Neuronal stem cell (in vitro differentiated cells): Measurements from ENCODE around the gene NIN.

ENCODE experiments used
- DNase-seq: peaks from one replicate; pipeline ENCODE4 v3.0.0-alpha.2; 2013; ENCODE audit warnings: low spot score
- H2AFZ ChIP-seq: one replicate; pipeline ENCODE4 v1.6.1; 2013; ENCODE audit warnings: mild to moderate bottlenecking, low read length, inconsistent platforms
- H2AK5ac ChIP-seq: 2 replicates; pipeline ENCODE4 v1.6.1; 2013; ENCODE audit warnings: low read depth, mild to moderate bottlenecking, inconsistent platforms, low read length, moderate library complexity, mixed read lengths
- H2BK120ac ChIP-seq: 2 replicates; pipeline ENCODE4 v1.6.1; 2013; ENCODE audit warnings: low read depth, mild to moderate bottlenecking, inconsistent platforms, low read length, moderate library complexity, mixed read lengths
- H2BK12ac ChIP-seq: one replicate; pipeline ENCODE4 v1.6.1; 2013; ENCODE audit warnings: low read length, inconsistent platforms
- H2BK15ac ChIP-seq: 2 replicates; pipeline ENCODE4 v1.6.1; 2013; ENCODE audit warnings: mild to moderate bottlenecking, low read length, inconsistent platforms, mixed read lengths
- H2BK5ac ChIP-seq: one replicate; pipeline ENCODE4 v1.6.1; 2013; ENCODE audit warnings: inconsistent platforms, mild to moderate bottlenecking, low read length, moderate library complexity
- H3K14ac ChIP-seq: one replicate; pipeline ENCODE4 v1.6.1; 2013; ENCODE audit warnings: low read length, inconsistent platforms
- H3K18ac ChIP-seq: 2 replicates; pipeline ENCODE4 v1.6.1; 2013; ENCODE audit warnings: low read length, inconsistent platforms
- H3K23ac ChIP-seq: 2 replicates; pipeline ENCODE4 v1.6.1; 2013; ENCODE audit warnings: low read depth, mild to moderate bottlenecking, mixed read lengths, low read length, inconsistent platforms; ENCODE audit not compliant: poor library complexity
- H3K27ac ChIP-seq: replicated peaks from 3 replicates; pipeline ENCODE4 v1.5.1; 2013; ENCODE audit warnings: low read length, inconsistent platforms
- H3K27me3 ChIP-seq, 3 experiments: 2 replicates each; pipeline ENCODE4 v1.6.1; 2013; ENCODE audit warnings: low read length in 3 of 3, mild to moderate bottlenecking in 2 of 3, inconsistent platforms in 1 of 3, low read depth in 1 of 3, mixed read lengths in 1 of 3, moderate library complexity in 1 of 3; ENCODE audit not compliant: control insufficient read depth in 3 of 3, insufficient read depth in 3 of 3
- H3K36me3 ChIP-seq, 2 donors: replicated peaks in 1 of 2; 2 replicates each; pipeline ENCODE4 v1.6.1; 2013; ENCODE audit warnings: low read length in 2 of 2; ENCODE audit not compliant: control insufficient read depth in 2 of 2, insufficient read depth in 2 of 2
- H3K4ac ChIP-seq: 2 replicates; pipeline ENCODE4 v1.6.1; 2013; ENCODE audit warnings: inconsistent platforms, mild to moderate bottlenecking, low read length, moderate library complexity
- H3K4me1 ChIP-seq, 2 donors: 1 replicate in 1 of 2; 2 replicates in 1 of 2; pipeline ENCODE4 v1.6.1; 2013; ENCODE audit warnings: low read length in 2 of 2, low read depth in 1 of 2; ENCODE audit not compliant: control insufficient read depth in 2 of 2, insufficient read depth in 1 of 2
- H3K4me2 ChIP-seq: one replicate; pipeline ENCODE4 v1.6.1; 2013; ENCODE audit warnings: mild to moderate bottlenecking, low read length, inconsistent platforms; ENCODE audit not compliant: insufficient read depth, poor library complexity, severe bottlenecking
- H3K4me3 ChIP-seq, 2 donors: 2 replicates each; pipeline ENCODE4 v1.5.1; 2013; ENCODE audit warnings: low read length in 2 of 2, mild to moderate bottlenecking in 2 of 2, inconsistent platforms in 1 of 2, moderate library complexity in 1 of 2
- H3K79me1 ChIP-seq: one replicate; pipeline ENCODE4 v1.6.1; 2013; ENCODE audit warnings: low read depth, mild to moderate bottlenecking, inconsistent platforms, low read length, moderate library complexity
- H3K9ac ChIP-seq: one replicate; pipeline ENCODE4 v1.6.1; 2013; ENCODE audit warnings: mild to moderate bottlenecking, low read depth, low read length, inconsistent platforms; ENCODE audit not compliant: poor library complexity
- H3K9me3 ChIP-seq, 2 donors: replicated peaks in 1 of 2; 2 replicates each; pipeline versions ENCODE3 to v1.6.1; 2013; ENCODE audit warnings: low read length in 2 of 2, mild to moderate bottlenecking in 2 of 2, inconsistent platforms in 1 of 2, low read depth in 1 of 2, mixed read lengths in 1 of 2, moderate library complexity in 1 of 2; ENCODE audit not compliant: control insufficient read depth in 2 of 2, insufficient read depth in 1 of 2
- H4K8ac ChIP-seq: one replicate; pipeline ENCODE4 v1.6.1; 2013; ENCODE audit warnings: low read depth, mild to moderate bottlenecking, inconsistent platforms, low read length, moderate library complexity
- H4K91ac ChIP-seq: one replicate; pipeline ENCODE4 v1.6.1; 2013; ENCODE audit warnings: low read length, low read depth, mild to moderate bottlenecking, inconsistent platforms; ENCODE audit not compliant: poor library complexity
- WGBS, 2 donors: extraction: QIAGEN DNeasy Blood & Tissue Kit; methylation state at CpG; one replicate each; pipeline ENCODE4 v1.1.7; 2013; ENCODE audit warnings: missing lambda C conversion rate in 2 of 2, mixed read lengths in 1 of 2; ENCODE audit not compliant: insufficient read length in 2 of 2, insufficient replicate concordance in 1 of 2; ENCODE audit errors: extremely low coverage in 2 of 2; 5-methylcytosine and 5-hydroxymethylcytosine counted together

The NIN gene

DNA sequence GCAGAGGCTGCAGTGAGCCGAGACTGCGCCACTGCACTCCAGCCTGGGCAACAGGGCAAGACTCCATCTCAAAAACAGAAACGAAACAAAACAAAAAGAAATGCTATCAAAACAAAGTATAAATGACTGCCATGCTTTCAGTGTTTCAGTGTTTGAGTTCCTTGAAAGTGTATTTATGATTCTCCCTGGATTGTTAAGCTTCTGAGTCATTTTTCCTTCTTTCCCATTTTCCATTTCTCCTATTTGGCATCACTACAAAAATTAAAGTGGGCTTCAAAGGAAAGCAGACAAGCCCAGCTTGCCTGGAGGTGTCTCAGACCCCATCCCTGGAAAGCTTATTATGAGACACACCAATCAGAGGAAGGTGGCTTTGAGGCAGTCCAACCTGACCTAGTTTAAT lies 35.1 kb downstream of the NIN start:
- Histone ChIP-seq H4K91ac (no peak overlapping the region), H3K4me3 (no peak overlapping the region), H3K9ac (no peak overlapping the region), H3K4me1 (peaks cover 0 to 33% of the 10 kb centered on the region in 2 donors), H3K36me3 (peaks cover 2 to 79% of the 10 kb centered on the region in 2 donors), H3K14ac (no peak overlapping the region), H2BK15ac (no peak overlapping the region), H2BK12ac (no peak overlapping the region), H2BK120ac (no peak overlapping the region), H2AFZ (no peak overlapping the region), H3K4ac (no peak overlapping the region), H3K9me3 (no peaks in the 10 kb centered on the region), H3K4me2 (no peak overlapping the region), H2BK5ac (no peak overlapping the region), H3K27ac (no peak overlapping the region), H3K27me3 (no peaks in the 10 kb centered on the region), H2AK5ac (no peak overlapping the region), H4K8ac (no peak overlapping the region), H3K23ac (no peak overlapping the region), H3K18ac (no peak overlapping the region), H3K79me1 (peaks cover 2% of the 10 kb centered on the region)
- no CpG with 5 or more reads among the region's 3 CpGs for WGBS, 2 donors
- no peak for DNase-seq

DNA sequence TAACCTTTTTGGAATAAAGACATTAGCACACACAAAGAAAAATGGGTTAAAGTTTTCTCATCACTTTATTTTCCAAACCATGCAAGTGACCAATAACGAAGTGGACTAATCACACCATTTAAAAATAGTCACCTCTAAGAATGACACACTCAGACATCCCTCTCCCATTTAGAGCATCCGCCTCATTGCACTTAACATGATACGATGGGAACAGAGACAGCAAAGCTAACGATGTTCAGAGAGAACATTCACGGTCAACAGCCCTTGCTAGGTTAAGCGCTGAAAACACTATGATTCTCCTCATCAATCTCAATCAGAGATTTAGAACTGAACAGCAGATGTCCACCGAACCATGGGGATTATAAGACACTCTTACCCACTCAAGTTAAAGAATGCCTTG lies 35.8 kb downstream of the NIN start:
- peaks cover 2% of the 10 kb centered on the region for H3K79me1 ChIP-seq
- H2BK120ac ChIP-seq, result no peak overlapping the region
- H2BK12ac ChIP-seq, result no peak overlapping the region
- H2AFZ ChIP-seq, result no peak overlapping the region
- H3K9me3 ChIP-seq, result no peaks in the 10 kb centered on the region
- H3K27me3 ChIP-seq, result no peaks in the 10 kb centered on the region
- H3K18ac ChIP-seq, result no peak overlapping the region
- H3K9ac ChIP-seq, result no peak overlapping the region
- no peak overlapping the region for H3K4me2 ChIP-seq
- H3K4me1 ChIP-seq, result peaks cover 0 to 33% of the 10 kb centered on the region in 2 donors
- no peak overlapping the region for H3K4me3 ChIP-seq
- H2AK5ac ChIP-seq, result no peak overlapping the region
- H2BK5ac ChIP-seq, result no peak overlapping the region
- no peak overlapping the region for H3K23ac ChIP-seq
- no peak overlapping the region for H3K14ac ChIP-seq
- no peak overlapping the region for H3K4ac ChIP-seq
- H4K91ac ChIP-seq, result no peak overlapping the region
- H4K8ac ChIP-seq, result no peak overlapping the region
- no peak overlapping the region for H2BK15ac ChIP-seq
- H3K27ac ChIP-seq, result no peak overlapping the region
- H3K36me3 ChIP-seq, result peaks cover 2 to 83% of the 10 kb centered on the region in 2 donors
- no peak for DNase-seq
- no CpG with 5 or more reads among the region's 7 CpGs for WGBS, 2 donors

DNA sequence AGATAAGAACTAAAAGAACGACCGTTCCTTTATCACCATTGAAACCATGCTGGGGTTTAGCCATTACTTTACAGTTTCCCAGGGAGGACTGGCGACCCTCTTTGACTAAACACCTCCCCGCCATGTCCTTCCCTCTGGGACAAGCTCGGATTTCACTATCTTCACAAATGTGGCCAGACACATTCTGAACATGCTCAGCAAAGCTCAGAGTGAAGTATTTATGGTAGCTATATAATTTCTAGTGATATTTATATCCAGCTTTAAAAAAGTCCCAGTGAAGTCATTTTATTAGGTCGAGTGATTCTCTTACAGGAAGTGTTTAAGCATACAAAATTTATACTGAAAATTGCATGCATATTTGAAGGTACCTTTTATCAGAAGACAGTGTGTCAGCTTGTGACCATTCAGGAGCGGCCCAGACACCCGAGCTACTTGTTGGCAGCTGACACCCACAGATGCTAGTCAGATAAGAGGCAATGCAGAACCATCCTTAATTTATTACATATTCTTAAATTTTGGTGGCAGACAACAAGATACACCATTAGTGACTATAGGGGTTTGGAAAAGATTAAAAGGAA lies 36.8 kb downstream of the NIN start:
- H3K4me2 ChIP-seq, result no peak overlapping the region
- no peak overlapping the region for H2BK120ac ChIP-seq
- no peak overlapping the region for H2AFZ ChIP-seq
- peaks cover 2% of the 10 kb centered on the region for H3K79me1 ChIP-seq
- H3K4ac ChIP-seq, result no peak overlapping the region
- H3K4me1 ChIP-seq, result peaks cover 0 to 33% of the 10 kb centered on the region in 2 donors
- H3K9me3 ChIP-seq, result no peaks in the 10 kb centered on the region
- H2BK5ac ChIP-seq, result no peak overlapping the region
- no peak for DNase-seq
- no peak overlapping the region for H3K27ac ChIP-seq
- H3K27me3 ChIP-seq, result no peaks in the 10 kb centered on the region
- H3K36me3 ChIP-seq, result peaks cover 4 to 85% of the 10 kb centered on the region in 2 donors
- H2BK12ac ChIP-seq, result no peak overlapping the region
- H4K91ac ChIP-seq, result no peak overlapping the region
- H3K4me3 ChIP-seq, result no peak overlapping the region
- no peak overlapping the region for H4K8ac ChIP-seq
- no peak overlapping the region for H2AK5ac ChIP-seq
- H3K9ac ChIP-seq, result no peak overlapping the region
- H3K23ac ChIP-seq, result no peak overlapping the region
- no peak overlapping the region for H2BK15ac ChIP-seq
- H3K18ac ChIP-seq, result no peak overlapping the region
- WGBS, 2 donors, result no CpG with 5 or more reads among the region's 8 CpGs
- no peak overlapping the region for H3K14ac ChIP-seq

DNA sequence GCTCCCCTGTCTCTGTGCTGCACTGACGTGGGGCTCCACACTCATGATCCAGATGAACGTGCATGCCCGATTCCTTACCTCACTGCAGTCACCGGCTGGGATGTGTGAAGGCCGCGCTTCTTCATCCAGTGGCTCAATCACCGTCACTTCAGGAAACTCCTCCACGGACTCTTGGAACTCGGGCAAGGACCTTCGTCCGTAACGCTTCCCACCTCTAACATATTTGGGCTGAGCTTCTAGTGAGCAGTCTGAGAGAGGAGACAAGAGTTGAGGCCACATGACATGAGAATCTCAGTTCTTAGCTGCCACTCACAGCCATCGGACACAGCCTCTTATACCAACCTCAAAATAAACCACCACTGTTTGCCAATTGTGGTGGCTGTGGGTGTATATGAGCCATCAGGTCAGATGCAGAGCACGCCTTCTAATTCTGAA lies 38.3 kb downstream of the NIN start:
- H3K14ac ChIP-seq, result no peak overlapping the region
- peaks cover 4 to 87% of the 10 kb centered on the region in 2 donors for H3K36me3 ChIP-seq
- H4K91ac ChIP-seq, result no peak overlapping the region
- H2AK5ac ChIP-seq, result no peak overlapping the region
- no peak overlapping the region for H3K4ac ChIP-seq
- H3K4me3 ChIP-seq, result no peak overlapping the region
- no peak overlapping the region for H3K27ac ChIP-seq
- H3K9me3 ChIP-seq, result no peaks in the 10 kb centered on the region
- no peak overlapping the region for H3K23ac ChIP-seq
- H2AFZ ChIP-seq, result no peak overlapping the region
- H2BK120ac ChIP-seq, result no peak overlapping the region
- H3K18ac ChIP-seq, result no peak overlapping the region
- peaks cover 0 to 25% of the 10 kb centered on the region in 2 donors for H3K4me1 ChIP-seq
- peaks cover 2% of the 10 kb centered on the region for H3K79me1 ChIP-seq
- H4K8ac ChIP-seq, result no peak overlapping the region
- no peak overlapping the region for H3K4me2 ChIP-seq
- no peak overlapping the region for H2BK15ac ChIP-seq
- no peak overlapping the region for H3K9ac ChIP-seq
- DNase-seq, result no peak
- H3K27me3 ChIP-seq, result no peaks in the 10 kb centered on the region
- no CpG with 5 or more reads among the region's 14 CpGs for whole genome bisulfite sequencing, 2 donors
- H2BK12ac ChIP-seq, result no peak overlapping the region
- H2BK5ac ChIP-seq, result no peak overlapping the region
